Measurements from ENCODE around the gene GPD2.

GPD2 gene

GRCh38 chr2:156436497-156437085, 412 bp downstream of the GPD2 start:
- no peak for DNase-seq (ENCODE audit: low read depth)

GRCh38 chr2:156437272-156437930, 1.2 kb downstream of the GPD2 start:
- no peak for DNase-seq (ENCODE audit: low read depth)

- DNase-seq (ENCODE audit: low read depth): no peak
Observed at GRCh38 chr2:156437931-156438410, 1.8 kb downstream of the GPD2 start.

- DNase-seq (ENCODE audit: low read depth): no peak
Observed at GRCh38 chr2:156443089-156443488, 6.9 kb downstream of the GPD2 start.

GRCh38 chr2:156445296-156446220, 9.4 kb downstream of the GPD2 start:
- no peak for DNase-seq (ENCODE audit: low read depth)

GRCh38 chr2:156447761-156448160, 11.6 kb downstream of the GPD2 start:
- no peak for DNase-seq (ENCODE audit: low read depth)

GRCh38 chr2:156448766-156449165, 12.6 kb downstream of the GPD2 start:
- no peak for DNase-seq (ENCODE audit: low read depth)

- no peak for DNase-seq (ENCODE audit: low read depth)
Observed at GRCh38 chr2:156452971-156453370, 16.8 kb downstream of the GPD2 start.

- DNase-seq (ENCODE audit: low read depth): no peak
Observed at GRCh38 chr2:156455361-156455975, 19.3 kb downstream of the GPD2 start.

GRCh38 chr2:156456616-156457015, 20.4 kb downstream of the GPD2 start:
- no peak for DNase-seq (ENCODE audit: low read depth)

- no peak for DNase-seq (ENCODE audit: low read depth)
Observed at GRCh38 chr2:156457523-156458517, 21.6 kb downstream of the GPD2 start.

- DNase-seq (ENCODE audit: low read depth): no peak
Observed at GRCh38 chr2:156459720-156460119, 23.5 kb downstream of the GPD2 start.

- DNase-seq (ENCODE audit: low read depth): no peak
Observed at GRCh38 chr2:156464106-156464505, 27.9 kb downstream of the GPD2 start.

- no peak for DNase-seq (ENCODE audit: low read depth)
Observed at GRCh38 chr2:156465573-156465972, 29.4 kb downstream of the GPD2 start.

GRCh38 chr2:156466739-156467405, 30.7 kb downstream of the GPD2 start:
- no peak for DNase-seq (ENCODE audit: low read depth)

GRCh38 chr2:156470975-156471583, 34.9 kb downstream of the GPD2 start:
- no peak for DNase-seq (ENCODE audit: low read depth)

- no peak for DNase-seq (ENCODE audit: low read depth)
Observed at GRCh38 chr2:156471762-156472161, 35.6 kb downstream of the GPD2 start.

GRCh38 chr2:156472686-156473085, 36.5 kb downstream of the GPD2 start:
- no peak for DNase-seq (ENCODE audit: low read depth)

- no peak for DNase-seq (ENCODE audit: low read depth)
Observed at GRCh38 chr2:156473445-156473844, 37.3 kb downstream of the GPD2 start.

GRCh38 chr2:156474401-156474800, 38.2 kb downstream of the GPD2 start:
- DNase-seq (ENCODE audit: low read depth): no peak
